Measurements from ENCODE around the gene TGM5.
"Not testable (repeated sequence)": the region's sequence is repeated elsewhere in the genome, so short reads cannot be mapped to it uniquely, and the experiment has no call there.

TGM5 gene

DNA sequence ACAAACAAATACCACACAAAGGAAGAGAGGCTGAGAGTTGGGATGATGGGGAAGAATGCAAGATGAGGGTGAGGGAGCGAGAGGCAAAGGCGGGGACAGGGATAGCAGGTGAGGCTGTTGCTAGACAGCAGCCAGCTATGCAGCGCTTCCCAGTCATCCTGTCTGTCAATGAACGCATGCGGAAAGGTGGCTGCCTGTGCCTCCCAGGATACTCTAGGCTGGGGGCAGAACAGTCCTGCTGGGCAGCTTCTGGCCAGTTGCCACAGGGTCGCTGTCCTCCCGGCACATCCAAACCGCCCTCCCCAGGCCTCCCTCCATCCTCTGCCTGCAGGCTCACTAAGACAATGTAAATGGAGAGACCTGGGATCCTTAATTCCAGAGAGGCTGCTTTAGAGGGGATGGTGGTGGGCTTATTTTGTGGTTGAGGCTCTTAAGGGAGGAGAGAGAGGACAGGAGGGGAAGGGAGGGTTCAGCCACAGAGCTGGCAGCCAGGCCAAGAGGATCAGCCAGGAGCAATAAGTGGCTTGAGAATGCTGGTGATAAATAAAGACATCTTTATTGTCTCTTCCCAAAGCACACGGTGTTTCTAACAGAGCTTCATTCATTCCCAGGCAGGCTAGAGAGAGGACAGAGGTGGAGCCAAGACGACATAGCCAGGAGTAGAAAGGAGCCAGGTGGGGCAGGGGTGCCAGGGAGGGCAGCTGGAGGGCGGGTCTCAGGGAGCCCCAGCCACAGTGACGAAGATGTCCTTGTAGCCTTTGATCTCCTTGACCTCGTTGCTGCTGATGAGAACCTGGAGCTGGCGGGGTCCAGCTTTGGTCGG is 9.2 kb upstream of the TGM5 start:
- no peak for DNase-seq

GRCh38 chr15:43274136-43274535 is 7.4 kb upstream of the TGM5 start:
- no peak for DNase-seq

GRCh38 chr15:43273243-43273642 is 6.5 kb upstream of the TGM5 start:
- DNase-seq, result no peak

- not testable (repeated sequence) for DNase-seq
Measured at GRCh38 chr15:43271908-43272307, 5.2 kb upstream of the TGM5 start.

GRCh38 chr15:43270676-43271306 is 4.1 kb upstream of the TGM5 start:
- peak; percentile 76 for DNase-seq

- DNase-seq, result no peak
Measured at GRCh38 chr15:43270113-43270665, 3.5 kb upstream of the TGM5 start.

GRCh38 chr15:43268111-43269105 is 1.7 kb upstream of the TGM5 start:
- peak; percentile 81 for DNase-seq

GRCh38 chr15:43267439-43267838 is 711 bp upstream of the TGM5 start:
- no peak for DNase-seq

DNA sequence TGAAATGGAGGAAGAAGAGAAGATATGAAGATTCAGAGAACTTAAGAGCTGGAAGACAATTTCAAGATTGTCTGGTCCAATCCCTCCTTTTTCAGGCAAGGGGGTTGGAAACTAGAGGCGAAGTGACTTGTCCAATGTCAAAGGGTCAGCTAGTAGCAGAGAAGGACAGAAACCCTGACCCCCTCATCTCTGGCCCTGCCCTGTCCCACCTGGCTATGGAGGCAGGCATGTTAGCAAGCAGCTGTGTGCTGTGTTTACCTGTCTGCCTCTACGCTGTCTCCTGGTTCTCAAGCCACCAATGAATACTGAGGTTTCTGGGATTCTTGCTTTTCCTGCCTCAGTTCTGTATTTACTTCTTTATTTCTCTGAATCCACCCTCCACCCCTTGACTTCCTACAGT is 342 bp downstream of the TGM5 start:
- DNase-seq, result no peak

GRCh38 chr15:43260011-43260615 is 6.6 kb downstream of the TGM5 start:
- DNase-seq, result no peak

GRCh38 chr15:43258781-43259180 is 7.9 kb downstream of the TGM5 start:
- DNase-seq, result no peak

DNA sequence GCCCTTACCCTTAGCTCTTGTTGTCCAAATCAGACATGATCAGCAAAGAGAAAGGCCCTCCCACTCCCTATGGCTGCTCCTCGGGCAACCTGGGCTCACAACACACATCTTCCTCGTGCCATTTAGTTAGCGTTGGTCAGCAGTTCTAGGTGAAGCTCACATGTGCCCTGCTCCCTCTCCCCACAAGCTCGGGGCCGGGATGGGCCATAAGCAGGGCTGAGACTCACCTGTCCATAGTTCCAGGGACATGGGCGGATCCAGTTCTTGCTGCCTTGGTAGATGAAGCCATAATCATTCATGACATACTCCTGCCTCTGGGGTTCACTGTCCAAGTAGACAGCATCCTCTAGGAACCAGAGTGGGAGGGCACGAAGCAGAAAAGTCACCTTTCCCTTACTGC is 10.4 kb downstream of the TGM5 start:
- DNase-seq, result no peak

DNA sequence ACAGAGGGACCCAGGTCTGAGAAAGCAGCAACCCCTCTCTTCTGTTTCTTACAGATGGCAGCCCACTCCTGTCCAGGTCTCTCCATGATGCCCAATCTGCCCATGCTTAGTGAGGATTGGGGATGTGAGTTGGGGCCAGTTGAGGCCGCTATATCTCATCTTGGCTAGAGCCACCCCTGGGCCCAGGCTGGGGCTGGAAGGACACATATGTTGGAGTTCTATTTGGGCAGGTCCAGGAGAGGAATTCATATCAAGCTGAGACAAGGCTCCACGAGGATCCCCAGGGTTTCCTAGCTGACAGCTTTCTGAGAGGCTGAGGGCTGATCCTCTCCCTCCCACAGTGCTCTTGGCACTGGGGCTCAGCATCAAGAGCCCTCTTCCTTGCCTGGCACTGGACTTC is 11.4 kb downstream of the TGM5 start:
- DNase-seq, result no peak

DNA sequence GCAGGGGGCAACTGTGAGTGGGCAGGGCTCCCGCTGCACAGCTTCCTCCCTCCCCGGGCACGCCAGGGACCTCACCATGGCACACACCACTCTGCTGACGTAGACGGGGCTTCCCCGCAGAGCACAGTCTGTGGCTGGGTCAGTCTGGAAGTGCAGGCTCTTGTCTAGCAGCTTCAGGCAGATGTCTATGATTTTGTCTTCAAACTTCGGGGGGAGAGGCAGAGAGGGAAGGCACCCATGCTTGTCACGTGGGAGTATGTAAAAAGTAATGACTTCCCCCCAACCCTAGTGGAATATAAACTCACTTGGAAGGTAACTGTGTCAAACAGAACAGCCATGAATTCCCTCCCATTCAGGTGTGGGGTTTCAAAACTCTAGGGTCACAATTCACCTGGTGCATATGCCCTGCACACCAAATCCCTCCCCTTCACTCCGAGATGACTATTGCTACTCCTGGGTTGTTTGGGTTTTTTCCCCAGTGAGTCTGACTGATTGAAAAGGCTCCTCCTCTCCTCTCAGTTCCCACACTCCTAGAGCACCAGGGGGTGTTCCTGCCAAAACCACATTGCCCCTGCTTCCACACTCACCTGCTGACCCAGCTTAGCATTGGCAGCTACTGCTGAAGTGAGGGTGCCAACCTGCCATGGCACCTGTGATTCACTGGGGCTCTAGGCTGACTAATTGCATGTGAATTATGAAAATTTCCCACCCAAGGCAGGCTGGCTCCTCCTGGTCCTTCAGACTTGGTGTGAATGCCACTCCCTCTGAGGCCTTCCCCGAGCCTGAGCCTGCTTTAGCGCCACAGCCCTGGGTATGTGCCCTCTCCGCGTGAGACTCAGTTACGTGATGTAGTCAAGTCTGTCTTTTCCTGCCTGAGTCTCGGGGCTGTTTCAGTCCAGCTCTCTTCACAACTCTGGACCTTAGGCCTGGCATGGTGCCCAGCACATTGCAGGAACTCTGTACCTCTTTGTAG is 13.0 kb downstream of the TGM5 start:
- DNase-seq, result no peak

- peak; percentile 20 for DNase-seq
Measured at GRCh38 chr15:43251871-43252250, 14.9 kb downstream of the TGM5 start.

GRCh38 chr15:43251185-43251870 is 15.4 kb downstream of the TGM5 start:
- no peak for DNase-seq

GRCh38 chr15:43250785-43251184 is 15.9 kb downstream of the TGM5 start:
- no peak for DNase-seq

DNA sequence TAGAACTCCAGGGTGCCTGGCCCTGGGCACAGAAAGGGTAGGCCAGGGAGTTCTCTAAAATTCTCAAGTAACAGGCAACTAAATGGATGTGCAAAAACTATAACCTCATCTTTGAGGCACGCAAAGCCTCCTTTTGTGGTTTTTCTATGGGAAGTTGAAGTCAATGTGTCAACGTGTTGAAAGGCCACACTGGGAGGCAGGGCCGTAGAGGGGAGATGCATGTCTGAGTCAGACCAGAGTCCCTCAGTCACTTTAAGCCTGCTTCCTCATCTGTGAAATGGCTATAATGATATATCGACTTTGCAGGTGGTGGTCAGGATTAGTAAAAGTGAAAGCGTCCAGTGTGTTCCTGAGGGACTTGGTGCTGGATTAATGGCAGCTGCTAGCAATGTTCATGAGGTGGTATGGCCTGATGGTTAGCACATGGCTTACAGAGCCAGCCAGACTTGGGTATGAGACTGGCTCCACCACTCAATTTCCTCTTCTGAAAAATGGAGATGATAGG is 17.0 kb downstream of the TGM5 start:
- peak; percentile 90 for DNase-seq

DNA sequence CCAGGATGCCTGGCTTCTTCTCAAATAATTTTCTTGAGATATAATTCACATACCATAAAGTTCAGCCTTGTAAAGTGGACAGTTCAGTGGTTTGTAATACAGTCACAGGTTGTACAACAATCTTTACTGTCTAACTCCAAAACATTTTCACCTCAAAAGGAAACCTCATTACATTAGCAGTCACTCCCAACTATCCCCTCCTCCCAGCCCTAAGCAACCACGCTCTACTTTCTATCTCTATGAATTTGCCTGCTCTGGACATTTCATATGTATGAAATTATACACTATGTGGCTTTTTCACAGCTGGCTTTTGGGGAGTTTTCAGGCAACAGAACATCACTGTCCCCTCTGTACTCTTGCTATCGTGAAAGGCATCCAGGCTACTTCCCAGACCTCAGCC is 17.5 kb downstream of the TGM5 start:
- no peak for DNase-seq

GRCh38 chr15:43246261-43246774 is 20.4 kb downstream of the TGM5 start:
- peak; percentile 28 for DNase-seq
